Superior temporal gyrus (tissue), 1 donor: ENCODE results near the gene MAD1L1.
A peak's percentile ranks its signal among the peaks of the same experiment; 100 is the strongest.
"Not testable (repeated sequence)": the region's sequence is repeated elsewhere in the genome, so short reads cannot be mapped to it uniquely, and the experiment has no call there.

ENCODE experiments used
- DNase-seq: peaks from one replicate; pipeline ENCODE4 v3.0.0-alpha.2; 2016; ENCODE audit errors: extremely low spot score

MAD1L1 gene

GRCh38 chr7:2004841-2005725 is 227.7 kb downstream of the MAD1L1 start:
- no peak for DNase-seq

GRCh38 chr7:2003931-2004812 is 228.6 kb downstream of the MAD1L1 start:
- no peak for DNase-seq

GRCh38 chr7:2003451-2003930 is 229.3 kb downstream of the MAD1L1 start:
- DNase-seq: no peak

- DNase-seq: no peak
These were observed 229.9 kb downstream of the MAD1L1 start for GRCh38 chr7:2002561-2003450.

GRCh38 chr7:2001601-2002442 is 230.9 kb downstream of the MAD1L1 start:
- no peak for DNase-seq

GRCh38 chr7:2000746-2001321 is 231.9 kb downstream of the MAD1L1 start:
- no peak for DNase-seq

GRCh38 chr7:2000153-2000687 is 232.5 kb downstream of the MAD1L1 start:
- DNase-seq: no peak

GRCh38 chr7:1999278-1999984 is 233.3 kb downstream of the MAD1L1 start:
- DNase-seq: no peak

- no peak for DNase-seq
These were observed 234.6 kb downstream of the MAD1L1 start for GRCh38 chr7:1998146-1998545.

- DNase-seq: no peak
These were observed 235.1 kb downstream of the MAD1L1 start for GRCh38 chr7:1997537-1998076.

GRCh38 chr7:1996816-1997215 is 235.9 kb downstream of the MAD1L1 start:
- no peak for DNase-seq

- DNase-seq: not testable (repeated sequence)
These were observed 236.8 kb downstream of the MAD1L1 start for GRCh38 chr7:1995911-1996420.

- no peak for DNase-seq
These were observed 237.3 kb downstream of the MAD1L1 start for GRCh38 chr7:1995426-1995825.

- no peak for DNase-seq
These were observed 237.8 kb downstream of the MAD1L1 start for GRCh38 chr7:1994931-1995330.

- no peak for DNase-seq
These were observed 238.7 kb downstream of the MAD1L1 start for GRCh38 chr7:1993776-1994740.

- DNase-seq: peak; percentile 13
These were observed 239.6 kb downstream of the MAD1L1 start for GRCh38 chr7:1993031-1993695.

GRCh38 chr7:1992554-1992953 is 240.2 kb downstream of the MAD1L1 start:
- DNase-seq: no peak
